K562 (cell line): ENCODE measurements around the gene PCAT6. TPM values are rescaled to one million over a fixed set of nuclear protein-coding genes. Genes with fewer than 3 reads are reported as not detected.

ENCODE experiments used
- C11orf30 ChIP-seq: fragments of 450-650 bp; IDR thresholded peaks from 2 replicates; pipeline ENCODE4 v1.6.1; 2016; ENCODE audit warnings: low read depth, mild to moderate bottlenecking
- DMBX1 ChIP-seq: fragments of 250-450 bp; sonication (Bioruptor Pico); IDR thresholded peaks from 2 replicates; pipeline ENCODE4 v1.8.0; 2022; ENCODE audit warnings: inconsistent platforms, mild to moderate bottlenecking, moderate library complexity, borderline replicate concordance
- KDM2B ChIP-seq: fragments of 250-450 bp; sonication (Bioruptor Pico); IDR thresholded peaks from 2 replicates; pipeline ENCODE4 v1.8.0; 2021; ENCODE audit warnings: mild to moderate bottlenecking, moderate library complexity
- NFE2 ChIP-seq: IDR thresholded peaks from 2 replicates; pipeline ENCODE4 v1.6.1; 2014; ENCODE audit warnings: antibody characterized with exemption, low read depth
- NFYB ChIP-seq: IDR thresholded peaks from 2 replicates; pipeline ENCODE4 v1.6.1; 2011; ENCODE audit warnings: mild to moderate bottlenecking, moderate library complexity; ENCODE audit not compliant: insufficient read length; ENCODE audit errors: extremely low read depth
- NRF1 ChIP-seq, 2 experiments: fragments of 450-650 bp; IDR thresholded peaks in 1 of 2; conservative IDR thresholded peaks in 1 of 2; 2 replicates each; pipeline ENCODE4 v1.6.1; 2014; ENCODE audit warnings: mild to moderate bottlenecking in 2 of 2
- SMAD2 ChIP-seq: fragments of 150-350 bp; IDR thresholded peaks from 2 replicates; pipeline ENCODE4 v1.6.1; 2014; ENCODE audit warnings: low read depth, mild to moderate bottlenecking, low read length
- TFE3 ChIP-seq: fragments of 450-650 bp; formaldehyde crosslinking; IDR thresholded peaks from 2 replicates; pipeline ENCODE4 v1.4.0; 2020; ENCODE audit warnings: mild to moderate bottlenecking, mixed read lengths
- ZNF316 ChIP-seq: fragments of 450-650 bp; IDR thresholded peaks from 2 replicates; pipeline ENCODE4 v1.6.1; 2016
- polyA plus RNA-seq, 8 experiments: library from polyadenylated mRNA; depleted of rRNA in 4 of 8; stranded (reverse) in 5 of 8; unstranded in 3 of 8; fragments of >200 nt; fragmentation: Nextera tagmentation in 2 of 8; fragmentation: Illumina TruSeq in 1 of 8; extraction: Ambion mirVana in 2 of 8; extraction: Trizol in 1 of 8; gene quantifications; 2 replicates each; pipeline versions ENCODE4 v1.2.1 to v1.2.3, GENCODE V29; 2011 to 2014; ENCODE audit warnings: inconsistent platforms in 1 of 8, missing spikeins in 1 of 8
- total RNA-seq, 7 experiments: library from RNA; depleted of rRNA in 6 of 7; stranded (reverse); fragments of >200 nt in 6 of 7; fragmentation: Illumina TruSeq in 2 of 7; extraction: Trizol in 2 of 7; gene quantifications; 2 replicates each; pipeline versions ENCODE4 v1.2.1 to v1.2.3, GENCODE V29; 2011 to 2021; ENCODE audit warnings: low replicate concordance in 1 of 7
- TF ChIP-seq, protein P1 (sequence below): sonication (generic); formaldehyde crosslinking; IDR thresholded peaks from 2 replicates; pipeline ENCODE4 v1.8.0; 2022; ENCODE audit warnings: mild to moderate bottlenecking, missing genetic modification reagents
- TF ChIP-seq, protein P2 (sequence below): fragments of 150-350 bp; IDR thresholded peaks from 2 replicates; pipeline ENCODE4 v1.6.1; 2014; ENCODE audit warnings: low read depth, mild to moderate bottlenecking, low read length, borderline replicate concordance

PCAT6 gene
- total and polyA plus RNA-seq, 9 of the 15 experiments (the other 6 are each of a cell fraction or from before 2014, with no cell fraction given), result 0.25 to 2.4 (median 0.54) TPM; not detected in 1

GRCh38 chr1:202812176-202813026 lies 1.6 kb downstream of the PCAT6 start (continued):
- TF ChIP-seq, protein P1, sequence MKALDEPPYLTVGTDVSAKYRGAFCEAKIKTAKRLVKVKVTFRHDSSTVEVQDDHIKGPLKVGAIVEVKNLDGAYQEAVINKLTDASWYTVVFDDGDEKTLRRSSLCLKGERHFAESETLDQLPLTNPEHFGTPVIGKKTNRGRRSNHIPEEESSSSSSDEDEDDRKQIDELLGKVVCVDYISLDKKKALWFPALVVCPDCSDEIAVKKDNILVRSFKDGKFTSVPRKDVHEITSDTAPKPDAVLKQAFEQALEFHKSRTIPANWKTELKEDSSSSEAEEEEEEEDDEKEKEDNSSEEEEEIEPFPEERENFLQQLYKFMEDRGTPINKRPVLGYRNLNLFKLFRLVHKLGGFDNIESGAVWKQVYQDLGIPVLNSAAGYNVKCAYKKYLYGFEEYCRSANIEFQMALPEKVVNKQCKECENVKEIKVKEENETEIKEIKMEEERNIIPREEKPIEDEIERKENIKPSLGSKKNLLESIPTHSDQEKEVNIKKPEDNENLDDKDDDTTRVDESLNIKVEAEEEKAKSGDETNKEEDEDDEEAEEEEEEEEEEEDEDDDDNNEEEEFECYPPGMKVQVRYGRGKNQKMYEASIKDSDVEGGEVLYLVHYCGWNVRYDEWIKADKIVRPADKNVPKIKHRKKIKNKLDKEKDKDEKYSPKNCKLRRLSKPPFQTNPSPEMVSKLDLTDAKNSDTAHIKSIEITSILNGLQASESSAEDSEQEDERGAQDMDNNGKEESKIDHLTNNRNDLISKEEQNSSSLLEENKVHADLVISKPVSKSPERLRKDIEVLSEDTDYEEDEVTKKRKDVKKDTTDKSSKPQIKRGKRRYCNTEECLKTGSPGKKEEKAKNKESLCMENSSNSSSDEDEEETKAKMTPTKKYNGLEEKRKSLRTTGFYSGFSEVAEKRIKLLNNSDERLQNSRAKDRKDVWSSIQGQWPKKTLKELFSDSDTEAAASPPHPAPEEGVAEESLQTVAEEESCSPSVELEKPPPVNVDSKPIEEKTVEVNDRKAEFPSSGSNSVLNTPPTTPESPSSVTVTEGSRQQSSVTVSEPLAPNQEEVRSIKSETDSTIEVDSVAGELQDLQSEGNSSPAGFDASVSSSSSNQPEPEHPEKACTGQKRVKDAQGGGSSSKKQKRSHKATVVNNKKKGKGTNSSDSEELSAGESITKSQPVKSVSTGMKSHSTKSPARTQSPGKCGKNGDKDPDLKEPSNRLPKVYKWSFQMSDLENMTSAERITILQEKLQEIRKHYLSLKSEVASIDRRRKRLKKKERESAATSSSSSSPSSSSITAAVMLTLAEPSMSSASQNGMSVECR (CRISPR knock-in tag), result no peak
- peak; percentile 34; the same call in 1 of the 2 replicates for TF ChIP-seq C11orf30
- TF ChIP-seq TFE3, result no peak
- TF ChIP-seq, protein P2, sequence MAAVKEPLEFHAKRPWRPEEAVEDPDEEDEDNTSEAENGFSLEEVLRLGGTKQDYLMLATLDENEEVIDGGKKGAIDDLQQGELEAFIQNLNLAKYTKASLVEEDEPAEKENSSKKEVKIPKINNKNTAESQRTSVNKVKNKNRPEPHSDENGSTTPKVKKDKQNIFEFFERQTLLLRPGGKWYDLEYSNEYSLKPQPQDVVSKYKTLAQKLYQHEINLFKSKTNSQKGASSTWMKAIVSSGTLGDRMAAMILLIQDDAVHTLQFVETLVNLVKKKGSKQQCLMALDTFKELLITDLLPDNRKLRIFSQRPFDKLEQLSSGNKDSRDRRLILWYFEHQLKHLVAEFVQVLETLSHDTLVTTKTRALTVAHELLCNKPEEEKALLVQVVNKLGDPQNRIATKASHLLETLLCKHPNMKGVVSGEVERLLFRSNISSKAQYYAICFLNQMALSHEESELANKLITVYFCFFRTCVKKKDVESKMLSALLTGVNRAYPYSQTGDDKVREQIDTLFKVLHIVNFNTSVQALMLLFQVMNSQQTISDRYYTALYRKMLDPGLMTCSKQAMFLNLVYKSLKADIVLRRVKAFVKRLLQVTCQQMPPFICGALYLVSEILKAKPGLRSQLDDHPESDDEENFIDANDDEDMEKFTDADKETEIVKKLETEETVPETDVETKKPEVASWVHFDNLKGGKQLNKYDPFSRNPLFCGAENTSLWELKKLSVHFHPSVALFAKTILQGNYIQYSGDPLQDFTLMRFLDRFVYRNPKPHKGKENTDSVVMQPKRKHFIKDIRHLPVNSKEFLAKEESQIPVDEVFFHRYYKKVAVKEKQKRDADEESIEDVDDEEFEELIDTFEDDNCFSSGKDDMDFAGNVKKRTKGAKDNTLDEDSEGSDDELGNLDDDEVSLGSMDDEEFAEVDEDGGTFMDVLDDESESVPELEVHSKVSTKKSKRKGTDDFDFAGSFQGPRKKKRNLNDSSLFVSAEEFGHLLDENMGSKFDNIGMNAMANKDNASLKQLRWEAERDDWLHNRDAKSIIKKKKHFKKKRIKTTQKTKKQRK, result no peak
- TF ChIP-seq SMAD2, result no peak
- TF ChIP-seq DMBX1 (CRISPR knock-in tag), result no peak
- no peak for TF ChIP-seq NRF1 (conservative IDR thresholded peaks at IDR 0.05 in 1 of 2, IDR thresholded peaks at IDR 0.05 in 1 of 2)
- TF ChIP-seq ZNF316, result peak; percentile 23; the same call in 1 of the 2 replicates
- no peak for TF ChIP-seq NFYB
- TF ChIP-seq KDM2B (CRISPR knock-in tag), result no peak
- peak; percentile 33; the same call in 1 of the 2 replicates for TF ChIP-seq NFE2
